GM21381 (cell line): ENCODE measurements around the gene SHLD1.
A peak's percentile ranks its signal among the peaks of the same experiment; 100 is the strongest.
"Not testable (repeated sequence)": the region's sequence is repeated elsewhere in the genome, so short reads cannot be mapped to it uniquely, and the experiment has no call there.

Experiments used
- ATAC-seq: cut with Tn5 transposase; IDR thresholded peaks from one replicate; pipeline ENCODE4 v1.9.1; 2021; ENCODE audit warnings: mild to moderate bottlenecking, moderate library complexity; ENCODE audit not compliant: unreplicated experiment

Gene SHLD1

GRCh38 chr20:5735845-5736510 lies 14.2 kb upstream of the SHLD1 start:
- no peak for ATAC-seq

GRCh38 chr20:5737619-5737953 lies 12.6 kb upstream of the SHLD1 start:
- ATAC-seq, result no peak

GRCh38 chr20:5737966-5738365 lies 12.2 kb upstream of the SHLD1 start:
- no peak for ATAC-seq

- not testable (repeated sequence) for ATAC-seq
Measured at GRCh38 chr20:5740643-5741042, 9.6 kb upstream of the SHLD1 start.

GRCh38 chr20:5741089-5741488 lies 9.1 kb upstream of the SHLD1 start:
- ATAC-seq, result no peak

- no peak for ATAC-seq
Measured at GRCh38 chr20:5742041-5742440, 8.2 kb upstream of the SHLD1 start.

- no peak for ATAC-seq
Measured at GRCh38 chr20:5745416-5746030, 4.7 kb upstream of the SHLD1 start.

GRCh38 chr20:5746064-5746463 lies 4.1 kb upstream of the SHLD1 start:
- ATAC-seq, result no peak

GRCh38 chr20:5748246-5748645 lies 2.0 kb upstream of the SHLD1 start:
- no peak for ATAC-seq

GRCh38 chr20:5749512-5749951 lies 669 bp upstream of the SHLD1 start:
- ATAC-seq, result not testable (repeated sequence)

GRCh38 chr20:5751856-5752255 lies 1.7 kb downstream of the SHLD1 start:
- ATAC-seq, result no peak

GRCh38 chr20:5753814-5754213 lies 3.6 kb downstream of the SHLD1 start:
- ATAC-seq, result no peak

- ATAC-seq, result no peak
Measured at GRCh38 chr20:5757949-5758348, 7.7 kb downstream of the SHLD1 start.

- no peak for ATAC-seq
Measured at GRCh38 chr20:5766085-5766764, 16.0 kb downstream of the SHLD1 start.

- ATAC-seq, result no peak
Measured at GRCh38 chr20:5767493-5768098, 17.4 kb downstream of the SHLD1 start.

- no peak for ATAC-seq
Measured at GRCh38 chr20:5770231-5770986, 20.2 kb downstream of the SHLD1 start.

GRCh38 chr20:5770987-5771318 lies 20.8 kb downstream of the SHLD1 start:
- peak; percentile 46 for ATAC-seq

GRCh38 chr20:5772704-5773103 lies 22.5 kb downstream of the SHLD1 start:
- no peak for ATAC-seq

- ATAC-seq, result no peak
Measured at GRCh38 chr20:5773589-5773988, 23.4 kb downstream of the SHLD1 start.

- no peak for ATAC-seq
Measured at GRCh38 chr20:5776077-5776476, 25.9 kb downstream of the SHLD1 start.
